Smooth muscle cell (in vitro differentiated cells): ENCODE measurements around the gene CNBD2. TPM values are rescaled to one million over a fixed set of nuclear protein-coding genes. Genes with fewer than 3 reads are reported as not detected.
"Not testable (repeated sequence)": the region's sequence is repeated elsewhere in the genome, so short reads cannot be mapped to it uniquely, and the experiment has no call there.

Source experiments
- DNase-seq: peaks from one replicate; lab custom pipeline; 2025; ENCODE audit not compliant: unreplicated experiment; lab: John Stamatoyannopoulos, UW
- H2AFZ ChIP-seq: fragments of 200-600 bp; sonication (generic); 2 replicates; pipeline ENCODE4 v1.6.0; 2016; ENCODE audit warnings: antibody characterized with exemption, low read depth, mild to moderate bottlenecking
- H3F3A ChIP-seq: fragments of 200-600 bp; sonication (generic); 2 replicates; pipeline ENCODE4 v1.6.0; 2017; ENCODE audit warnings: antibody characterized with exemption, low read depth
- H3K27ac ChIP-seq: fragments of 200-600 bp; sonication (generic); 2 replicates; pipeline ENCODE4 v1.5.1; 2016; ENCODE audit warnings: low read depth, mild to moderate bottlenecking
- H3K27me3 ChIP-seq: fragments of 200-600 bp; sonication (generic); 2 replicates; pipeline ENCODE4 v1.6.1; 2016; ENCODE audit warnings: low read depth, mild to moderate bottlenecking
- H3K36me3 ChIP-seq: fragments of 200-600 bp; sonication (generic); 2 replicates; pipeline ENCODE4 v1.5.1; 2016; ENCODE audit warnings: low read depth
- H3K4me1 ChIP-seq: fragments of 200-600 bp; sonication (generic); 2 replicates; pipeline ENCODE4 v1.5.1; 2016; ENCODE audit warnings: low read depth
- H3K4me2 ChIP-seq: fragments of 200-600 bp; sonication (generic); 2 replicates; pipeline ENCODE4 v1.6.0; 2016; ENCODE audit warnings: mild to moderate bottlenecking
- H3K4me3 ChIP-seq: fragments of 200-600 bp; sonication (generic); 2 replicates; pipeline ENCODE4 v1.5.1; 2016; ENCODE audit warnings: mild to moderate bottlenecking
- H3K79me2 ChIP-seq: fragments of 200-600 bp; sonication (generic); 2 replicates; pipeline ENCODE4 v1.6.0; 2016; ENCODE audit warnings: low read depth, mild to moderate bottlenecking
- H3K9ac ChIP-seq: fragments of 200-600 bp; sonication (generic); 2 replicates; pipeline ENCODE4 v1.6.0; 2016; ENCODE audit warnings: low read depth
- H3K9me3 ChIP-seq: fragments of 200-600 bp; sonication (generic); replicated peaks from 2 replicates; pipeline ENCODE4 v1.5.1; 2016; ENCODE audit warnings: low read depth
- H4K20me1 ChIP-seq: fragments of 200-600 bp; sonication (generic); 2 replicates; pipeline ENCODE4 v1.6.0; 2016; ENCODE audit warnings: low read depth
- WGBS: methylation state at CpG from one replicate; pipeline ENCODE4 v1.1.7; 2016; ENCODE audit warnings: low lambda C conversion rate; 5-methylcytosine and 5-hydroxymethylcytosine counted together
- polyA plus RNA-seq: library from polyadenylated mRNA; unstranded; fragments of >200 nt; fragmentation: Nextera tagmentation; extraction: Ambion mirVana; gene quantifications from 2 replicates; pipeline ENCODE4 v1.2.1, GENCODE V29; 2016
- total RNA-seq: library from RNA; depleted of rRNA; stranded (reverse); fragments of >200 nt; gene quantifications from 2 replicates; pipeline ENCODE4 v1.2.3, GENCODE V29; 2014
- TF ChIP-seq, protein P1 (sequence below): fragments of 200-600 bp; sonication (generic); IDR thresholded peaks from 2 replicates; pipeline ENCODE4 v1.5.1; 2017; ENCODE audit warnings: borderline replicate concordance, mild to moderate bottlenecking, antibody characterized with exemption; ENCODE audit not compliant: insufficient read depth, poor library complexity, severe bottlenecking

Gene CNBD2
- total and polyA plus RNA-seq, 2 experiments from 2014 or later: 2.8 to 10.2 TPM

DNA sequence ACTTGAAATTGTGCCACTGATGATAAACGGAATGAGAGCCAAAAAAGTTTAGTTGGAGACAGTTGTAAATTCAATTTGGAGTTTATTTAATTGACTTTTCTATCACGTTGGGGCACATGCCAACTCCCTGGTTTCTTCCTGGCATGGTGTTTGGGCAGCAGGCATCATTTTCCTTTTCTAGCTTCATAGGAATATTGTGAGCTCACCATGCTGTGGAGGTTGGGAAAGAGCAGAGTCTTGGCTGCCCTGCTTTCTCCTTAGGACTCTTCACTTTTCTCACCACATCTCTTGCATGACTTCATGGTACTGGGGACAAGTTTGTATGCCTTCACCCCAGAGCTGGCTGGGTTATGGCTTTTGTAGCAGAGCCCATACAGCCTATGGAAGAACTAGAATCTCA lies 20.5 kb upstream of the CNBD2 start:
- no peak for DNase-seq
- Histone ChIP-seq H3K79me2 (peaks cover 13% of the 10 kb centered on the region), H4K20me1 (peaks cover 11% of the 10 kb centered on the region), H3K27me3 (no peaks in the 10 kb centered on the region), H2AFZ (no peak overlapping the region), H3K4me3 (no peak overlapping the region), H3K9me3 (no peaks in the 10 kb centered on the region), H3K4me1 (peaks cover 6% of the 10 kb centered on the region), H3K4me2 (no peak overlapping the region), H3F3A (peaks cover 10% of the 10 kb centered on the region), H3K36me3 (no peaks in the 10 kb centered on the region), H3K27ac (no peak overlapping the region), H3K9ac (no peak overlapping the region)
- TF ChIP-seq, protein P1, sequence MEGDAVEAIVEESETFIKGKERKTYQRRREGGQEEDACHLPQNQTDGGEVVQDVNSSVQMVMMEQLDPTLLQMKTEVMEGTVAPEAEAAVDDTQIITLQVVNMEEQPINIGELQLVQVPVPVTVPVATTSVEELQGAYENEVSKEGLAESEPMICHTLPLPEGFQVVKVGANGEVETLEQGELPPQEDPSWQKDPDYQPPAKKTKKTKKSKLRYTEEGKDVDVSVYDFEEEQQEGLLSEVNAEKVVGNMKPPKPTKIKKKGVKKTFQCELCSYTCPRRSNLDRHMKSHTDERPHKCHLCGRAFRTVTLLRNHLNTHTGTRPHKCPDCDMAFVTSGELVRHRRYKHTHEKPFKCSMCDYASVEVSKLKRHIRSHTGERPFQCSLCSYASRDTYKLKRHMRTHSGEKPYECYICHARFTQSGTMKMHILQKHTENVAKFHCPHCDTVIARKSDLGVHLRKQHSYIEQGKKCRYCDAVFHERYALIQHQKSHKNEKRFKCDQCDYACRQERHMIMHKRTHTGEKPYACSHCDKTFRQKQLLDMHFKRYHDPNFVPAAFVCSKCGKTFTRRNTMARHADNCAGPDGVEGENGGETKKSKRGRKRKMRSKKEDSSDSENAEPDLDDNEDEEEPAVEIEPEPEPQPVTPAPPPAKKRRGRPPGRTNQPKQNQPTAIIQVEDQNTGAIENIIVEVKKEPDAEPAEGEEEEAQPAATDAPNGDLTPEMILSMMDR: no peak
- 96% methylated on average over 2 of the region's 2 CpGs for WGBS

DNA sequence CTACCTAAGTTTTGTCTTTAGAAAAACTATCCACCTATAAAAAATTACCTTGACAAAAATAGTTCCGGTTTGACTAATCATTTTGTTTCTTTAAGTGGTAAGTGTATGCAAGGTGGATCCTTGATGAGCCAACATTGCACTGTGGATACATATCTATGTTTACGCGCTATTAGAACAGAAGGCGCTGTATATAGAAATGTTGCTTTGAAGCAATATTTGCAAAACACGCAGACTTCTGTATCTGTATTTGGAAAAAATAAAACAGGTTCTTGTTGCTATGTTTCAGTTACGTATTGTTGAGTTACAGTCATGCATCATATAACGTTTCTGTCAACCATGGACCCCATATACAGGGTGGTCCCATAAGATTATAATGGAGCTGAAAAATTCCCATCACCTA lies 18.3 kb upstream of the CNBD2 start:
- DNase-seq: no peak
- peaks cover 17% of the 10 kb centered on the region for H3K79me2 ChIP-seq
- H3K9me3 ChIP-seq: no peaks in the 10 kb centered on the region
- H2AFZ ChIP-seq: no peak overlapping the region
- H3K4me1 ChIP-seq: peaks cover 11% of the 10 kb centered on the region
- no peak overlapping the region for H3K27ac ChIP-seq
- H3K4me3 ChIP-seq: no peak overlapping the region
- peaks cover 17% of the 10 kb centered on the region for H3F3A ChIP-seq
- TF ChIP-seq, protein P1: no peak
- 97% methylated on average over 7 of the region's 7 CpGs for WGBS
- no peaks in the 10 kb centered on the region for H3K27me3 ChIP-seq
- H3K9ac ChIP-seq: no peak overlapping the region
- H3K36me3 ChIP-seq: no peaks in the 10 kb centered on the region
- no peak overlapping the region for H3K4me2 ChIP-seq
- H4K20me1 ChIP-seq: peaks cover 16% of the 10 kb centered on the region

DNA sequence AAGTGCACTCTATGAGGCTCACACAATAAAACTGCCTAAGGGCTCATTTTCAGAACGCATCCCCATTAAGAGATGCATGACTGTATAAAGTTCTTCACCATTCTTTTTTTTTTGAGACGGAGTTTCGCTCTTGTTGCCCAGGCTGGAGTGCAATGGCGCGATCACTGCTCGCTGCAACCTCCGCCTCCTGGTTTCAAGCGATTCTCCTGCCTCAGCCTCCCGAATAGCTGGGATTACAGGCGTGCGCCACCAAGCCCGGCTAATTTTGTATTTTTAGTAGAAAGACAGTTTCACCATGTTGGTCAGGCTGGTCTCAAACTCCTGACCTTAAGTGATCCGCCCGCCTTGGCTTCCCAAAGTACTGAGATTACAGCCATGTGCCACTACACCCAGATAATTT lies 16.3 kb upstream of the CNBD2 start:
- Histone ChIP-seq H3F3A (peaks cover 17% of the 10 kb centered on the region), H3K4me1 (peaks cover 17% of the 10 kb centered on the region), H4K20me1 (peaks cover 16% of the 10 kb centered on the region), H3K27ac (peak overlapping the region; percentile 97), H3K79me2 (peaks cover 21% of the 10 kb centered on the region), H3K4me2 (peak overlapping the region; percentile 88)
- H3K9ac ChIP-seq, H3K4me3 ChIP-seq, DNase-seq, H2AFZ ChIP-seq, H3K27me3 ChIP-seq, H3K9me3 ChIP-seq, H3K36me3 ChIP-seq: not testable (repeated sequence)
- WGBS: 95% methylated on average over 14 of the region's 14 CpGs

DNA sequence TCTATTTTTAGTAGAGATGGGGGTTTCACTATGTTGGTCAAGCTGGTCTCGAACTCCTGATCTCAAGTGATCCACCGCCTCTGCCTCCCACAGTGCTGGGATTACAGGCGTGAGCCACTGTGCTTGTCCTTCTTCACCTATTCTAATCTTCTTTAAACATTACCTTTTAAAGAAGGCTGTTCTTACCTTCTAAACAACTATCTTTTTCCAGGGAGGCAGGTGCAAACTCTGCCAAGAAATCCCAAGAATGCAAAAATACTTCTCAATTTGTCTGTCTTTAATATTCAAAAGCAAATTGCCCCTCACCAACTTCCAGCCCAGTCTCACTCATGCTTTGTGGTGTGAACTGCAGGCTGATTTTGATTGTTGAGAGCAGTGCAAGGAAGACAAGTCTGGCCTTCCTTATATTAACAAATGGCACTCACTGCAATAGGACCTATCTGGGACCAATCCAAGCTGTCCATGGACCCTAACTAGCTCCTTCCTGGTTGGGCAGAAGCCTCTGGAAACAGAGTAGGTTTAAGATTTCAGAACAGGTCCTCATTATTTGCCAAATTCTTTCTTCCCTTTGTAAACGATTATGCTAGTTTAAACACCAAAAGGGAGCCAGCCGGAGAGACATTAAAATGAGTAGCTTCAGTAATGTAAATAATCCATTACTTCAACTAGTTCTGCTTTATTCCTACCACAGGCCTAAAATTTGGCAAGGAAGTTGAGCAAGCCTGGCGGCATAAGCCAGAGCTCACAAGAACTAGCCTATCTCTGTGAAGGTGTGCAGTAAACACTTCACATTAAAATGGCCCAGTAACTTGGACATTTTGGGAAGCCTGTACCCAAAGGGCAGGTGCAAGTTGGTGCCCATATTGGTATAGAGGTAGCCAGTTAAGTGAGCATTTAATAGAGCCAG lies 15.7 kb upstream of the CNBD2 start:
- H3K4me2 ChIP-seq: peak overlapping the region; percentile 88
- WGBS: 67% methylated on average over 6 of the region's 6 CpGs
- TF ChIP-seq, protein P1: no peak
- no peak for DNase-seq
- peaks cover 17% of the 10 kb centered on the region for H3F3A ChIP-seq
- H3K4me3 ChIP-seq: peak overlapping the region; percentile 84
- peak overlapping the region; percentile 98 for H3K9ac ChIP-seq
- no peak overlapping the region for H2AFZ ChIP-seq
- H3K79me2 ChIP-seq: peaks cover 21% of the 10 kb centered on the region
- H3K27me3 ChIP-seq: no peaks in the 10 kb centered on the region
- no peaks in the 10 kb centered on the region for H3K9me3 ChIP-seq
- no peaks in the 10 kb centered on the region for H3K36me3 ChIP-seq
- peaks cover 17% of the 10 kb centered on the region for H3K4me1 ChIP-seq
- peak overlapping the region; percentile 97 for H3K27ac ChIP-seq
- H4K20me1 ChIP-seq: peaks cover 16% of the 10 kb centered on the region
